NT2/D1 (cell line): ENCODE results near the gene CCDC92.

Experiments
- DNase-seq: peaks from one replicate; pipeline ENCODE4 v3.0.0-alpha.2; 2011; ENCODE audit warnings: low read depth, low spot score
- H3K27me3 ChIP-seq: 2 replicates; pipeline ENCODE4 v1.6.0; 2011; ENCODE audit warnings: mild to moderate bottlenecking; ENCODE audit not compliant: insufficient read length, insufficient read depth
- H3K36me3 ChIP-seq: 2 replicates; pipeline ENCODE4 v1.6.1; 2011; ENCODE audit warnings: mild to moderate bottlenecking, low read length, mixed read lengths; ENCODE audit not compliant: insufficient read depth, insufficient read length
- H3K4me1 ChIP-seq: 2 replicates; pipeline ENCODE4 v1.5.1; 2011; ENCODE audit not compliant: insufficient read depth, insufficient read length
- H3K4me3 ChIP-seq: 2 replicates; pipeline ENCODE4 v1.5.1; 2011; ENCODE audit warnings: low read depth; ENCODE audit not compliant: insufficient read length
- H3K9ac ChIP-seq: 2 replicates; pipeline ENCODE4 v1.6.0; 2011; ENCODE audit warnings: low read depth; ENCODE audit not compliant: insufficient read length
- H3K9me3 ChIP-seq: 2 replicates; pipeline ENCODE4 v1.5.1; 2011; ENCODE audit warnings: mild to moderate bottlenecking, low read length; ENCODE audit not compliant: insufficient read depth
- SUZ12 ChIP-seq: IDR thresholded peaks from 2 replicates; pipeline ENCODE4 v1.6.1; 2011; ENCODE audit not compliant: insufficient read length, insufficient read depth; ENCODE audit errors: extremely low read depth
- YY1 ChIP-seq: IDR thresholded peaks from 2 replicates; pipeline ENCODE4 v1.6.1; 2011; ENCODE audit not compliant: insufficient read length, insufficient read depth
- ZNF274 ChIP-seq: IDR thresholded peaks from 2 replicates; pipeline ENCODE4 v1.6.1; 2011; ENCODE audit warnings: mild to moderate bottlenecking, low read depth, low read length

CCDC92 gene

DNA sequence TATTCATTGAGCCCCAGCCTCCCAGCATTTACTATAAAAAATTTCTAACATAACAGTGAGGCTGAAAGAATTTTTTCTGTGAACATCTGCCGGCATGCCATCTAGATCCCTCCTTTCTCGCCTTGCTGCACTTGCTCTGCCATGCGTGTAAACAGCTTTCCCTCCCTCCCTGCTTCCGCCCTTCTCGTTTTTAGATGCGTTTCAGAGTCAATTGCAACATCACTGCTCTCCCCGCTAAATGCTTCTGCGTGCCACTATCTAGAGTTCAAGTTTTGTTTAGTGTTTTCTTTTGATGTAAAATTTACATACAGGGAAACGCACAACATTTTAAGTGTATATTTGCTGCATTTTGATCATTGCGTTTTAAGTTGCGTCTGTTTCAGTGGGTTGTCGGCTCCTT is 83.6 kb downstream of the CCDC92 start:
- no peak for DNase-seq
- Histone ChIP-seq H3K9ac (no peak overlapping the region), H3K36me3 (no peaks in the 10 kb centered on the region), H3K9me3 (no peaks in the 10 kb centered on the region), H3K4me1 (peaks cover 9% of the 10 kb centered on the region), H3K27me3 (peaks cover 7% of the 10 kb centered on the region), H3K4me3 (no peak overlapping the region)
- TF ChIP-seq YY1 (no peak), SUZ12 (no peak), ZNF274 (no peak)

DNA sequence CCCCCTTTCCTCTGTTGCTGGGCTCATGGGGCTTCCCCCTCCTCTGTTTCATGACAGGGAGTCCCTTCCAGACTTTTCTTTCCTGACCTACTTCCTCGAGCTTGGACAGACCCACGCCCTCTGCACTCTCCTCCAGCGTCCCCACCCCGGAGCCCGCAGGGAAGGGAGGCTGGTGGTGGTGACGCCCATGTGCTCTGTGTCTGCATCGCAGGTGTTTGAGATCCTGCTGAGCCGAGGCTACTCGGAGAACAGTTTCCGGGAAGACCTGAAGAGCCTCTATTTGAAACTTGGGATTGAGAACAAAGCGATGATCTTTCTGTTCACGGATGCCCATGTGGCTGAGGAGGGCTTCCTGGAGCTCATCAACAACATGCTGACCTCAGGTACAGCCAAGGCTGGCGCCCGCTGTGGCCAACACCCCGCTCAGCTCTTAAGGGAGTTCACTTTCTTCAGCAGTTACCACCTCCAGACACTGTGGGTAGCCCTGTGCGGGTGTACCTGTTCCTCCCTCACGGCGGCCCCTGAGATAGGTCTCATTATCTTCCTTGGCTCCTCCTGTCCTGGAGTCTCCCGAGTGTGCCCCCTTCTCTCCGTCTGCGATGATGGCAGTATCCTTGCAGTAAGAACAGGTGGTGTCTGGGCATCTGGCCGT is 85.6 kb downstream of the CCDC92 start:
- peaks cover 2% of the 10 kb centered on the region for H3K4me1 ChIP-seq
- H3K27me3 ChIP-seq: peaks cover 7% of the 10 kb centered on the region
- no peak overlapping the region for H3K4me3 ChIP-seq
- H3K9me3 ChIP-seq: no peaks in the 10 kb centered on the region
- no peak for DNase-seq
- TF ChIP-seq SUZ12: no peak
- no peak for TF ChIP-seq ZNF274
- no peak for TF ChIP-seq YY1
- no peaks in the 10 kb centered on the region for H3K36me3 ChIP-seq
- no peak overlapping the region for H3K9ac ChIP-seq

DNA sequence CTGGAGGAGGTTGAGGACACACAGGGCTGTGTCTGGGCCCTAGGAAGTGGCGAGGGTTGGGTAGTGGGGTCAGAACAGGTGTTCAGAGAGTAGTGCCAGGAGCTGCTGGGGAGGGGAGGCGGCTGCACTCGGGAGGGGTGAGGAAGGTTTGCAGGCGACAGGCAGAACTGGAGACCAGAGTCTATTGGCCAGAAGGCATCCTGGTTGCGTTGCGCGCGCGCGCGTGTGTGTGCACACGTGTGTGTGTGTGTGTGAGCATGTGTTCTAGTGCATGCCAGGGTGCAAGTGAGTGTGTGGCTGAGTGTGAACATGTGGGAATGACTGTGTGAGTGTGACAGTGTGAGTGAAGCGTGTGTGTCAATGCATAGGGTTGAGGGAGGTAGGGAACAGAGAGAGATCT is 86.4 kb downstream of the CCDC92 start:
- H3K9me3 ChIP-seq: no peaks in the 10 kb centered on the region
- H3K27me3 ChIP-seq: peaks cover 7% of the 10 kb centered on the region
- TF ChIP-seq YY1 (no peak), ZNF274 (no peak), SUZ12 (no peak)
- no peak overlapping the region for H3K4me3 ChIP-seq
- H3K9ac ChIP-seq: no peak overlapping the region
- DNase-seq: no peak
- H3K4me1 ChIP-seq: no peaks in the 10 kb centered on the region
- no peaks in the 10 kb centered on the region for H3K36me3 ChIP-seq
